ENCODE results near the gene SOWAHA.

The SOWAHA gene

DNA sequence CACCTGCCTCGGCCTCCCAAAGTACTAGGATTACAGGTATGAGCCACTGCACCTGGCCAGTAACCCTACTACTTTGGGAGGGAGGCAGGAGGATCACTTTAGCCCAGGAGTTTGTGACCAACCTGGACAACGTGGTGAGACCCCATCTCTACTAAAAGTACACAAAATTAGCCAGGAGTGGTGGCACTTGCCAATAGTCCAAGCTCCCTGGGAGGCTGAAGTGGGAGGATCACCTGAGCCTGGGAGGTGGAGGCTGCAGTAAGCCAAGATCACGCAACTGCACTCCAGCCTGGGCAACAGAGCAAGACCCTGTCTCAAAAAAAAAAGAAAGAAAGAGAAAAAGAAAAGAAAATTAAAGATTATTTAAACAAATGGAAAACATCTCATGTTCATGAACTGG, 42.9 kb downstream of the SOWAHA start:
- DNase-seq = no peak

DNA sequence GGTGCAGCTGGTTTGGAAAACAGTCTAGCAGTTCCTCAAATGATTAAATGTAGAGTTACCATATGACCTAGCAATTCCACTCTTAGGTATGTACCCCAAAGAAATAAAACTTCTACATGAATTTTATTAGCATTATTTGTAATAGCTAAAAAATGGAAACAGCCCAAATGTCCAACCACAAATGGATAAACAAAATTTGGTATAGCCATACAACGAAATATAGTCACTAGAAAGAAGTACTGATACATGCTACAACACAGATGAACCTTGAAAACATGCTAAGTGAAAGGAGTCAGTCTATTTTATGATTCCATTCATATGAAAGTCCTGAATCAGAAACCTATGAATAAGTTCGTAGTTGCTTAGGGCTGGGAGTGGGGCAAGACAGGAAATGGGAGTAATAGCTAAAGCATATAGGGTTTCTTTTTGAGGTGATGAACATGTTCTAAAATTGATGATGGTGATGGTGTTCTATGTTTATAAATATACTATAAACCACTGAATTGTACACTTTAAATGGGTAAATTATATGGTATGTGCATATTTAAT, 46.9 kb downstream of the SOWAHA start:
- DNase-seq = no peak

DNA sequence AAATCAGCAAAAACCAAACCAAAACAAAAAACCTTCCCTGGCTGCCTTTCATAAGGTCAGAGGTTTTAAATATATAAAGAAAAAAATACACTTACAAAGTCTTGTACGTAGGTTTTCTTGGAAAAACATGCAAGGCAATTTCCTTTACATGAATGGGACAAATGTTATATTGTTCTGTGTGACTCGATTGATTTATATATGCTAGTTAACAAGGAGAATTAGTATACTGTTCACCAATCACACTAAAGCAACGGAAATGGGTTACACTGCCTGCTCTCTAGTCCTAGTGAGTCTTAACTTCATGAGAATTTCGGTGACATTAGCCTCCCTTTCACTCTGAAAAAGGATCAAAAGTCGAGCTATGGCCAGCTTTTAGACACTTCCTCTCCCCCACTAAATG, 47.6 kb downstream of the SOWAHA start:
- DNase-seq = no peak

DNA sequence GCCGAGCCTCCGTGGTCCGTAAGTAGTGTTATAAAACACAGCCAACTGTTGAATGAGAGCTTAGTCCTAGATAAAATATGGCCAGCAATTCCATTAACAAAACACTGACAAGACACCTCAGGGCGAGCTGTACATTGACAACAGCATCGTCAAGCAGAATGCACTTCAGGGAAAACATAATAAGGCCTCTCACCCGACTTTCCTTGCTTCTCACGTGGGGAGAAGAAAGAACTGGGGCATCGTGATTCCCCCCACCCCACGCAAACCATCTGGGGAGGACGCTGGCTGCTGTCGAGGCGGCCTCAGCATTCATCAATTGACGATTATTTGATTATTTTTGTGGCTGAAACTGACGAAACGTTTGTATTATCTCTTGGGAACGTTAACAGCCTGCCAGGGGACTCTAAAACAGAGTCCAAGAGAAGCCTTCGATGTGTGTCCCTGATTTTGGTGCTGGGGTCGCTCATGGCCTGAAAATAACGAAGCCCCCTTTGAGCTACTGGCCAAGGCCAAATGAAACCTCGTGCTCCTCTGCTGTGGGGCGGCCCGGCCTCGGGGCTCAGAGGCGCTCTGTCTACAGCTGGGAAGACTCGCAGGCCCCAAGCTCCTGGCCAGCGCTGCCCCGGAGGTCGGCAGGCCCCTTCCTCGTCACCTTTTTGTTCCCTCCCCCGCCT, 52.7 kb downstream of the SOWAHA start:
- no peak for DNase-seq

Data from activated CD4-positive, alpha-beta T cell treated with anti-CD3 and anti-CD28 coated beads, Interleukin-2, amount 50 U/mL, for 48 hours (primary cell).